Tibial artery (tissue), 4 donors: ENCODE measurements around the gene ZMAT2.
"Not testable (repeated sequence)": the region's sequence is repeated elsewhere in the genome, so short reads cannot be mapped to it uniquely, and the experiment has no call there.

Experiments
- DNase-seq, 2 donors: peaks; one replicate each; pipeline ENCODE4 v3.0.0-alpha.2; 2019
- H3K27ac ChIP-seq, 2 donors: fragments of 200-600 bp; sonication (generic) in 1 of 2; 1 replicate in 1 of 2; 2 replicates in 1 of 2; pipeline ENCODE4 v1.5.1; 2018 to 2019; ENCODE audit warnings: mild to moderate bottlenecking in 1 of 2
- H3K27me3 ChIP-seq, 2 donors: fragments of 200-600 bp; sonication (generic) in 1 of 2; one replicate each; pipeline versions ENCODE4 v1.5.1 to v1.6.0; 2016 to 2019
- H3K36me3 ChIP-seq, 3 donors: fragments of 200-600 bp; sonication (generic) in 2 of 3; one replicate each; pipeline ENCODE4 v1.5.1; 2016 to 2019; ENCODE audit warnings: mild to moderate bottlenecking in 2 of 3
- H3K4me1 ChIP-seq, 4 donors: fragments of 200-600 bp; sonication (generic) in 2 of 4; 1 replicate in 3 of 4; 2 replicates in 1 of 4; pipeline ENCODE4 v1.5.1; 2016 to 2019
- H3K4me3 ChIP-seq, 2 donors: fragments of 200-600 bp; sonication (generic) in 1 of 2; 1 replicate in 1 of 2; 2 replicates in 1 of 2; pipeline ENCODE4 v1.5.1; 2018 to 2019; ENCODE audit warnings: mild to moderate bottlenecking in 2 of 2
- H3K9me3 ChIP-seq, 3 donors: fragments of 200-600 bp; sonication (generic) in 1 of 3; one replicate each; pipeline ENCODE4 v1.5.1; 2016 to 2019
- CTCF ChIP-seq, 2 experiments: fragments of 200-600 bp in 1 of 2; fragments of 450-650 bp in 1 of 2; IDR thresholded peaks; one replicate each; pipeline ENCODE4 v1.5.1; 2017 to 2019; ENCODE audit warnings: antibody characterized with exemption in 2 of 2, mild to moderate bottlenecking in 1 of 2, moderate library complexity in 1 of 2
- intact Hi-C: fragments of 100-400 bp; cut with DNase I; formaldehyde crosslinking; loops from one replicate; pipeline ENCODE4 v1.15.0; 2023; ENCODE audit warnings: low total_unique reads

Gene ZMAT2

GRCh38 chr5:140718266-140718592, 18.0 kb downstream of the ZMAT2 start:
- no peaks in the 10 kb centered on the region for H3K27me3 ChIP-seq
- H3K4me1 ChIP-seq: no peaks in the 10 kb centered on the region
- intact Hi-C loops: loop anchor here (10.0 kb wide), 1 partner anchor 153 kb away; the partner anchor contains the start of genes APBB3 and SLC35A4
- peak overlapping the region; percentile 9 to 14 for H3K27ac ChIP-seq
- no peaks in the 10 kb centered on the region for H3K9me3 ChIP-seq
- no peaks in the 10 kb centered on the region for H3K36me3 ChIP-seq
- DNase-seq: no peak
- H3K4me3 ChIP-seq: no peak overlapping the region
- TF ChIP-seq CTCF (IDR thresholded peaks at IDR 0.05): no peak

- H3K9me3 ChIP-seq, H3K27me3 ChIP-seq, H3K4me1 ChIP-seq, H3K4me3 ChIP-seq, H3K27ac ChIP-seq, H3K36me3 ChIP-seq, intact Hi-C loops, DNase-seq: not testable (repeated sequence)
These were observed 20.5 kb downstream of the ZMAT2 start for GRCh38 chr5:140720738-140721137.

GRCh38 chr5:140721395-140721794, 21.1 kb downstream of the ZMAT2 start:
- H3K4me3 ChIP-seq, DNase-seq, H3K36me3 ChIP-seq, H3K9me3 ChIP-seq, H3K27ac ChIP-seq, H3K27me3 ChIP-seq, H3K4me1 ChIP-seq, intact Hi-C loops: not testable (repeated sequence)

- TF ChIP-seq CTCF (IDR thresholded peaks at IDR 0.05): no peak
- peak; percentile 31 to 67 for DNase-seq
- intact Hi-C loops: no loop called here
- Histone ChIP-seq H3K27ac (no peak overlapping the region), H3K9me3 (no peaks in the 10 kb centered on the region), H3K4me3 (no peak overlapping the region), H3K27me3 (peaks cover 0 to 3% of the 10 kb centered on the region in 2 donors), H3K36me3 (no peaks in the 10 kb centered on the region), H3K4me1 (peaks cover 0 to 3% (median 0%) of the 10 kb centered on the region in 4 donors)
These were observed 25.7 kb downstream of the ZMAT2 start for GRCh38 chr5:140725799-140726471.

- no peaks in the 10 kb centered on the region for H3K9me3 ChIP-seq
- intact Hi-C loops: no loop called here
- peaks cover 0 to 11% of the 10 kb centered on the region in 2 donors for H3K27me3 ChIP-seq
- no peaks in the 10 kb centered on the region for H3K36me3 ChIP-seq
- no peak for DNase-seq
- no peak overlapping the region for H3K4me3 ChIP-seq
- no peaks in the 10 kb centered on the region for H3K4me1 ChIP-seq
- TF ChIP-seq CTCF (IDR thresholded peaks at IDR 0.05): no peak
- H3K27ac ChIP-seq: no peak overlapping the region
These were observed 32.9 kb downstream of the ZMAT2 start for GRCh38 chr5:140733098-140733497.

GRCh38 chr5:140734354-140734753, 34.1 kb downstream of the ZMAT2 start:
- DNase-seq: no peak
- Histone ChIP-seq H3K4me1 (no peaks in the 10 kb centered on the region), H3K27ac (no peak overlapping the region), H3K27me3 (peaks cover 0 to 9% of the 10 kb centered on the region in 2 donors), H3K9me3 (no peaks in the 10 kb centered on the region), H3K36me3 (no peaks in the 10 kb centered on the region), H3K4me3 (no peak overlapping the region)
- peak; percentile 31 to 46 for TF ChIP-seq CTCF (IDR thresholded peaks at IDR 0.05)
- intact Hi-C loops: no loop called here

GRCh38 chr5:140737486-140737885, 37.2 kb downstream of the ZMAT2 start:
- TF ChIP-seq CTCF (IDR thresholded peaks at IDR 0.05): no peak
- DNase-seq: no peak
- no peak overlapping the region for H3K27ac ChIP-seq
- H3K4me3 ChIP-seq: no peak overlapping the region
- peaks cover 0 to 13% of the 10 kb centered on the region in 2 donors for H3K27me3 ChIP-seq
- H3K36me3 ChIP-seq: no peaks in the 10 kb centered on the region
- no peaks in the 10 kb centered on the region for H3K9me3 ChIP-seq
- no peaks in the 10 kb centered on the region for H3K4me1 ChIP-seq
- intact Hi-C loops: no loop called here
